Activated T-cell treated with anti-CD3 and anti-CD28 coated beads, Interleukin-2, amount 50 U/mL, for 48 hours (primary cell): ENCODE results near the gene ECEL1.

ENCODE experiments used
- DNase-seq, 2 experiments: peaks; one replicate each; pipeline ENCODE4 v3.0.0-alpha.2; 2020

Gene ECEL1

GRCh38 chr2:232496501-232497270 lies 9.1 kb upstream of the ECEL1 start:
- no peak for DNase-seq

DNA sequence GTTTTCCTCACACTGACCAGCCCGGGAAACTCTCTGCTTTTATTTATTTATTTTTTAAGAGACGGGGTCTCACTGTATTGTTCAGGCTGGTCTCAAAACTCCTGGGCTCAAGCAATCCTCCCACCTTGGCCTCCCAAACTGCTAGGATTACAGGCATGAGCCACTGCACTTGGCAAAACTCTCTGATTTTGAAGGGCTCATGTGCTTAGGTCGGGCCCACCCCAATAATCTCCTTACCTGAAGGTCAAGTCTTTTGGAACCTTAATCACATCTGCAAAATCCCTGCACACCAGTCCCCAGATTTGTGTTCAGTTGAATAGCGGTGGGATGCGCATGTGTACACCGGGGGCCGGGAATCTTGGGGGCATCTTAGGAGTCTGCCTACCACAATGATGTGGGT lies 7.7 kb upstream of the ECEL1 start:
- DNase-seq, result no peak

DNA sequence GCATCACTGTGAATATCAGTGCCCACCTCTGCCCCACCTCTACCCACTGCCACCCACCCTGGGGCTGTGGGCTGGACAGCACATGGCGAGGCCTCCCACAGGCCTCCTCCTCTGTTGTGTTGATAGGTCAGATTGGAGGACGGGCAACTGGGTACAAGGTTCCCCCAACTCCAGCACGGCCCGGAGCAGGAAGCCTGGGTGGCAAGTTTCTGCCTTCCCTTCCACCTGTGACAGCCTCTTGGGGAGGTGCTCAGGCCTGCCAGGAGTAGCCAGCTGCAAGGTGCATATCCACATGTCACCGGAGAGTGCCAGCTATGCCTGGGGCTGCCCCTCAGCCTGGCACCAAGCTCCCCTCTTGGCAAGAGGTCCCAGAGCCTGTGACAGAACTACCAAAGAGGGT lies 6.9 kb upstream of the ECEL1 start:
- DNase-seq, result no peak

GRCh38 chr2:232493701-232494474 lies 6.3 kb upstream of the ECEL1 start:
- no peak for DNase-seq

DNA sequence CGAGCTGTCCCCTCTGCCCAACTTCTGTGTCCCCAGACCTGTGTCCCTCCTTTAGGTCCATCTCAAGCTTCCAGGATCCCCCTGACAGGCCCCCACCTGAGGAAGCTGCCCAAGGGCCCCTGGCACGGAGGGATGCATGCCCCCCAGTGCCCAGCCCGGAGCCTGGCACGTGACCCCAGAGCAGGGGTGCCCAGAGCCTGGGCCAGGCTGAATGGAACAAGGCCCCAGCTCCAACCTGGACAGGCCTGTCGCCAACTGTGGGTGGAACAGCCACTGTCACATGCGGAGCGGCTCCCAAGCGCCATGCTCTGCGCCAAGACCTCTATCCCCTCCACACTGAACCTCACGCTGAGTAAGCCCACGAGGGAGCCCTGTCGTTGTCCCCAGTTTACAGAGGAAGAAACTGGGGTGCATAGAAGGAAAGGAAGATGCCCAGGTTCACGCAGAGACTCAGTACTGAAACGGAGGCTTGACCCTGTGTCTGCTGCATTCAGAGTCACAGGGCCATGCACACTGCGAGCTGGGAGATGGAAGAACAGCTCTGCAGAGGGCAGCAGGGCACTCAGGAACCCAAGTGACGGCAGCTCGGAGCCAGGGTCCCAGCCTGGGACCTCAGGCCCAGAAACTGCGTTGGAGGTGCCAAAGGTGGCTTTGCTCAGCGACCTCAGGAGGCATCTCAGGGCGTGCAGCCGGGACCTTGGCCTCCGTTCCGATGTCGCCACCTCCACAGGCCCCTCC lies 5.5 kb upstream of the ECEL1 start:
- no peak for DNase-seq

- DNase-seq, result no peak
Measured at GRCh38 chr2:232492236-232492848, 4.7 kb upstream of the ECEL1 start.

GRCh38 chr2:232491139-232491780 lies 3.6 kb upstream of the ECEL1 start:
- no peak for DNase-seq

DNA sequence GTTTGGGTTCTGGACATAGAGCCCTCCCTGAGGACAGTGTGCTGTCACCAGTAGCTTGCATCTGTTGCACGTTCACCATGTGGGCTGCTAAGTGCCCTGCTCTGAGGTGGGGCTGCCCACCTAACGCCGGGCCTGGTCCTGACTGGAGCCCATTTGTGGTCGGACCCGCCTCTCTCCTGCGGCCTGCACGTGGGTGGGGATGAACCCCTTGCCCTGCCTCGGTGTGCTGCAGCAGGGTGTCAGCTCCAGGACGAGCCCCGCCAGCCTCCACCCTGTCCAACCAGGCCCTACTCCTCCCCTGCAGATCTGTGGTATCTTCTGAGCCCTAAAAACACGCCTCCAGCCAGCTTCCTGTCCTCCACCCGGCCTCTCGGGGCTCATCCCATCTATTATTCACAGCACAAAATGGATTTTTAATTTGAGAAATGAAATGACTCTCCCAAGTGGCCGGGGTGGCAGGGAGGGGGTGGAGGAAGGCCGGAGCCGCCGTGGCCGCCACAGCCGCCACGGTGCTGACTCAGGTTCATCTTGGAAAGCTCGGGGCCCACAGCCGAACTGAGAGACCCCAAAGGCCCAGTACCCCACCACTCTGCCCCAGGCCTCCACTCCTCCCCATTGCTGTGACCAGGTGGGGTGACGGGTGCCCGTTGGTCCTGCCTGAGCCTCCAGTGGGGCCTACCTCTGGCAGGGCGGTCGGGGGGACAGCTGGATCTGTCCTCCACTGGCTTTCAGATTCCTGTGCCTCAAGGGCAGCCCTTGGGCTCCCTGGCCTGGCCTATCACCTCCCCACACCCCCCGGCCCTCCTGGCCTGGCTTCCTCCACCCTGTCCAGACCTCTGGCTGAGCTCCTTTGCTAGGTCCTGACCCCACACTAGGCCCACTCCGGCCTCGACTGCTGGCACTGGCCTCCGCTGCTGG lies 2.8 kb upstream of the ECEL1 start:
- no peak for DNase-seq

DNA sequence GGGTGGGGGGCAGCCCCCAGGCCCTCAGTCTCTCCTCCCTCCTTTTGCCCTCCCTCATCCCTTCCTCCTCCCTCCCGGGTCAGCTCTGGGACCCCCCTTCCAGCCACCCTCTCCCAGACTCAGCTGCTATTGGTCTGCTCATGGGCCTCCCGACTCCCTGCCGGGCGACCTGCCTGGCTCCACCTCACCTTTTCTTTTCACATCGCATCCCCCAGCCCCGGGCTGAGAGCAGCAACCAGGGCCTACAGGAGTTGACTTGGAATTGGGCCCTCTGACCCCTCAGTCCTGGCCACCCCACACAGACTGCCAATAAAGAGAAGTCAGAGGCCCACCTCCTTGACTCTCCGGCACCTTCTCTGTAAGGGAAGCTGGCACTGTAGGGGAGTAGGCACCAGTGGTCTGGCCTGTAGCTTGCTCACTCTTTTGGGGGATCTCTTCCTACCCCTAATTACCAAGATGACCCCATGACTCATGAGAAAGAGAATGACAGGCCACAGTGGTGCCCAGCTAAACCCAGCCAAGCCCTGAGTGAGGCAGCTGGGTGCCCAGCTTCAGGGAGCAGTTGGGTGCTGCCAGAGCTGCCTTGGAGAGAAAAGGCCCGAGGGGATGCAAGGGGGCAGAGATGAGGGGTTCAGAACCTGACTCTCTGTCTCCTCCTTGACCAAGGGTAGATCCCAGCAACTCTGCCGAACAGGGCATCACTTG lies 2.0 kb upstream of the ECEL1 start:
- DNase-seq, result no peak

- no peak for DNase-seq
Measured at GRCh38 chr2:232488721-232489300, 1.2 kb upstream of the ECEL1 start.

DNA sequence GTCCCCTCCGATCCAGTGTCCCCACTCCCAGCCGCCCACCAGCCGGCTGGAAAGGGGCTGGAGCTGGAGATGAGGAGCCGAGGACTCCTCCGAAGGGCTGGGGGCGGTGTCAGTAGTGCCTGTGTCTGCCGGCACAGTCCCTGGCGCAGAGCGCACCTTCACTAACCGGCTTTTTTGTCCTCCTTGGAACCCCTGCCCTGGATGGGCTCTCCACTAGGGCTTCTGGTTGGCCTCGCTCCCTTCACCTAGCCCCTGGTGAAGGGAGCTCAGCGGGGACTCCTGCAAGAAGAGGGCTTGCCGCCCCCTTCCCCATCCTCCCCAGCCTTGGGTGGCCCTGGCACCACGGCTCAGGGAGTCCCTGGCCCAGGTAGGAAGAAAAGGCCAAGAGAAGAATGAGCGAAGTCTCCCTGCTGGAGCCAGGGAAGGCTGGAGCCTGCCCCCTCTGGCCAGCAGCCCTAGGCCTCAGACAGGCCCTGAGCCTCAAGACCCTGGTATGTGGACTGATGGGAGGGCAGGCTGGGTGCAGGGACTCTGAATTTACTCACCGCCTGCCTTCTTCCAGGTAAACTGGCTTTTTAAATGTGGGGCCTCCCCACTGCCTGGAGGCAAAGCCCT lies 570 bp upstream of the ECEL1 start:
- no peak for DNase-seq

DNA sequence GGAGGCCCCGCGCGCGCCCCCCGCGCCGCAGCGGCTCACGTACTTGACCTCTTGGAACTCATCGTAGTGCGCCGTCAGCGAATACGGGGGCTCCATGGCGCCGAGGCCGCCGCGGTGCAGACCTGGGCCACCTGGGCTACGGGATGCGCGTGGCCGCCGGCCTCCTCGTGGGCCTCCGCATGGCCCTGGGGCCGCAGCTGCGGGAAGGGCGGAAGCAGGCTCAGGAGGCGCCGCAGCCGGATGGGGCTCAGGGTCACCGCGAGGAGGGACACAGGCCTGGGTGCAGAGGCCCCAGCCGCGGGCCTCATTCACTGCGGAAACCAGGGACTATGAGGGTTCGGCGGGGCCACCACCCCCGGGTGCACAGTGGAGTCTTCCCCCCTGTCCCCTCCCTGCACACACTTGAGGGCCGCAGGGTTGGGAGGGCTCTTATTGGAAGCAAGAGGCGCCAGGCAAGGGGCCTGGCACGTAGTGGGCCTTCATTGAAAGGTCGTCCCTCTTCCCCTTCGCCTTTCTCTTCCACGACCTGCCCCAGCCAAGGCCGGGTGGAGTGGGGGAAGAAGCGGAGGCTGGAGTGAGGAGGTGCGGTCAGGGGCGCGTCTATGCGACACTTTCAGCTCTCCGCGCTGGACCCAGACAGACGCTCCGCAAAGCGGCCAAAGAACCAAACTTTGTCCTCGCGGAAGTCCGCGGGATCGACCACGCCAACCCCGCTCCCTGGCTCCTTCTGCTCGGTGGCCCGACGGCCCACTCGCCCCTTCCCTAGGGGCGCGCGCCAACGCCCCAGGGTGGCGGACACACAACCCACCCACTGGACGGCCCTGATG lies 863 bp downstream of the ECEL1 start:
- DNase-seq, result no peak

DNA sequence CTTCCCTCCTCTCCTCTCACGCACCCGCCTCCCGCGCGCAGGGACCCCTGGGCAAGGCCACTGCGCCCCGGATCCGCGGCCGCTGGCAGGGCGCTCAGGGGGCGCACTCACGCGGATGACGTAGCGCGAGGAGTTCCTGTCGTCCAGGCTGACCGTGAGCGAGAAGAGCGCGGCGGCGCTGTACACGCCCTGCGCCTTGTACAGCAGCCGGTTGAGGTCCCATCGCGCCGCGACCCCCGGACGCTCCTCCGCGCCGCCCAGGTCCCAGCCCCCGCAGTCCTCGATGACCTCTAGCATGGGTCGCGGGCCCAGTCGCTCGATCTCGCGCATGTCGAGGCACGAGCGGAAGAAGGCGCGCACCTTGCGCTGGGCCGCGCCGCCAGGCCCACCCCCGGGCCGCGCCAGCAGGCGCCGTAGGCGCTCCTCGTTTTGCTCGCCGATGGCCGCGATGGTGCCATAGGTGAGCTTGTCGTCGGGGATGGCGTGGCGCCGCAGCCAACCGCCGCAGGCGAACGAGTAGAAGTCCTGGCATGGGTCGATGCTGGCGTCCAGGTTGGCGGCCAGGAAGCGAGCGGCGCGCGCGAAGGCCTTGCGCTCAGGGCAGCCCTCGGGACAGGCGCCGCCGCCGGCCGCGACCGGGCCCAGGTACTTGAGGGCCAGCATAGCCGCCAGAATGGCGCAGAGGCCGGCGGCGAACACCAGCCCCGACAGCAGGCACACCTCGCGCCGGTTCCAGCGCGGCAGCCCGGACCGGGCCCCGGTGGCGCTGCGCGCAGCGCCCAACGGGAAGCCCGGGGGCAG lies 1.7 kb downstream of the ECEL1 start:
- no peak for DNase-seq

DNA sequence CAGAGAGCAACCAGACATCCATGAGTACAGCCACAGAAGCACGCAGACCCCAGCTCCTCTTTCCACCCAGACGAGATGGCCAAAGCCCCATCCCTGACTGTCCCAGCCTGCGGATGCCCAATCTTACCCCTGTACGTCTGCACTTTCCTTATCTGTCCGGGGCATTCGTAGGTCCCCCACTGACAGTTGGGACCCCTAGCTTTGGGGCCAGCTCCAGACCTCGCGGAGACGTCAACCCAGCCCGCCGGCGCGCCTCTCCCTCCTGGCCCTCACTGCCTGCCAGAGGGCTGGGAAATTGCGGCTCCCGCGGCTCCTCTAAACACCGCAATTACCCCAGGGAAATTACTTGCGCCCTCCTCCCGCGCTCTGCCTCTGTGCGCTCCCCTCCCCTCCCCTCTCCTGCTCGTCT lies 2.3 kb downstream of the ECEL1 start:
- DNase-seq, result no peak

DNA sequence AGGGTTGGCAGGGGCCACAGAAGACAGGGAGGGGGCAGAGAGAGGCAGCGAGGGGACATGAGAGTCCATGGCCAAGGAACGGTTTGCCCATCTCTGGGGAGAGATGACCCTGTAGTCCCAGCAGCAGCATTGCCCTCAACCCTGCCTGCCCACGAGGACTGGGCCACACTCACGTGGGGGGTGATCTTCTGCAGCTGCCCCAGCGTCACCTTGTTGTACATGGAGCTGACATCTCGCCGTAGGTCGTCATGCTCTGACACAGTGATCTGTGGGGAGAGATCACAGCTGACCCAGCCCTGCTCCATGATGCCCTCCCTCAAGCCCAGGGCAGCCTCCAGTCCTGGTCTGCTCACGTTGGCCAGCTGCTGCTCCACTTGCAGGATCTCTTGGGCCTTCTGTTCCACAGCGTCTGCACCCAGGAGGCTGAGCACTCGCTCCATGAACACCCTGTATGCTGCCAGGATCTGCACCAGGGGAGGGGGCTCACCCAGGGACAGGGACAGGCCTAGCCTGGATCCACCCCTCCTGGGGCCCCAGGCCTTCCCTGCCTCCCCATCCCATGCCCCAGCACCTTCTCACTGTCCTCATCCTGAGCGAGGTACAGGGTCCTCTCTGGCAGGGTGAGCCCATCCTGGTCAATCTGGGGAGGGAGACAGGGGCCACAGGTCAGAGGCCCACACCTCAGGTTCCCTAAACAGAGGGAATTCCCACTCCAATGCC lies 2.8 kb downstream of the ECEL1 start:
- peak in 1 of 2 experiments; percentile 15 for DNase-seq

- peak in 1 of 2 experiments; percentile 12 for DNase-seq
Measured at GRCh38 chr2:232483923-232484627, 3.6 kb downstream of the ECEL1 start.
